Keratinocyte (primary cell): ENCODE results near the gene ARHGAP4. TPM values are rescaled to one million over a fixed set of nuclear protein-coding genes. Genes with fewer than 3 reads are reported as not detected.

Experiments
- DNase-seq: peaks from one replicate; pipeline ENCODE4 v3.0.0-alpha.2; 2011; ENCODE audit warnings: low read depth, missing footprints, low spot score
- FAIRE-seq: peaks from 2 replicates; lab custom pipeline; 2011; peaks lifted over from hg19 to GRCh38; lab: Jason Lieb, UNC
- H2AFZ ChIP-seq: 2 replicates; pipeline ENCODE4 v1.6.0; 2012; ENCODE audit warnings: low read length, control low read depth, inconsistent platforms; ENCODE audit not compliant: control insufficient read depth
- H3K27ac ChIP-seq: 2 replicates; pipeline ENCODE4 v1.5.1; 2011; ENCODE audit warnings: low read length; ENCODE audit not compliant: control insufficient read depth, insufficient read depth
- H3K27me3 ChIP-seq: 3 replicates; pipeline ENCODE4 v1.6.0; 2011; ENCODE audit warnings: low read length; ENCODE audit not compliant: control insufficient read depth, insufficient read depth; ENCODE audit errors: extremely low read depth
- H3K36me3 ChIP-seq, 2 experiments: 2 replicates in 1 of 2; 3 replicates in 1 of 2; pipeline ENCODE4 v1.5.1; 2011; ENCODE audit warnings: low read length in 2 of 2, mild to moderate bottlenecking in 1 of 2; ENCODE audit not compliant: control insufficient read depth in 2 of 2, insufficient read depth in 2 of 2; ENCODE audit errors: extremely low read depth in 1 of 2
- H3K4me1 ChIP-seq: 3 replicates; pipeline ENCODE4 v1.5.1; 2011; ENCODE audit warnings: low read length; ENCODE audit not compliant: control insufficient read depth, insufficient read depth; ENCODE audit errors: extremely low read depth
- H3K4me2 ChIP-seq: 3 replicates; pipeline ENCODE4 v1.6.0; 2011; ENCODE audit warnings: low read depth, low read length; ENCODE audit not compliant: control insufficient read depth, insufficient read depth; ENCODE audit errors: extremely low read depth
- H3K4me3 ChIP-seq, 3 experiments: fragments of 200-600 bp in 1 of 3; sonication (generic) in 1 of 3; 2 replicates in 2 of 3; 3 replicates in 1 of 3; pipeline ENCODE4 v1.5.1; 2011 to 2016; ENCODE audit warnings: low read length in 3 of 3, mild to moderate bottlenecking in 3 of 3, control low read depth in 2 of 3, inconsistent platforms in 1 of 3, low read depth in 1 of 3, mixed read lengths in 1 of 3, mixed run types in 1 of 3, moderate library complexity in 1 of 3; ENCODE audit not compliant: control insufficient read depth in 2 of 3, insufficient read depth in 2 of 3; ENCODE audit errors: extremely low read depth in 1 of 3
- H3K79me2 ChIP-seq: 2 replicates; pipeline ENCODE4 v1.6.0; 2012; ENCODE audit warnings: low read length; ENCODE audit not compliant: control insufficient read depth, insufficient read depth
- H3K9ac ChIP-seq: 3 replicates; pipeline ENCODE4 v1.6.0; 2011; ENCODE audit warnings: low read length; ENCODE audit not compliant: control insufficient read depth, insufficient read depth; ENCODE audit errors: extremely low read depth
- H3K9me1 ChIP-seq: 3 replicates; pipeline ENCODE4 v1.6.0; 2011; ENCODE audit warnings: low read length; ENCODE audit not compliant: control insufficient read depth, insufficient read depth; ENCODE audit errors: extremely low read depth
- H3K9me3 ChIP-seq: 2 replicates; pipeline ENCODE4 v1.5.1; 2012; ENCODE audit warnings: low read depth, low read length; ENCODE audit not compliant: control insufficient read depth
- H4K20me1 ChIP-seq: 3 replicates; pipeline ENCODE4 v1.6.0; 2011; ENCODE audit warnings: low read length; ENCODE audit not compliant: control insufficient read depth, insufficient read depth; ENCODE audit errors: extremely low read depth
- EZH2 ChIP-seq: IDR thresholded peaks from one replicate; pipeline ENCODE4 v1.6.1; 2012; ENCODE audit warnings: inconsistent platforms, mild to moderate bottlenecking, low read length, moderate library complexity
- dilution Hi-C: fragments of 300-500 bp; cut with MboI; formaldehyde crosslinking; loops from one replicate; pipeline ENCODE4 v1.7.0; 2020; ENCODE audit warnings: low sequenced_read_pairs; ENCODE audit not compliant: extremely low pct_ligation_motif_present
- polyA plus RNA-seq, 5 experiments: library from polyadenylated mRNA; depleted of rRNA in 3 of 5; stranded (reverse) in 3 of 5; stranded (forward) in 1 of 5; unstranded in 1 of 5; fragments of >200 nt; gene quantifications; 1 replicate in 1 of 5; 2 replicates in 3 of 5; 3 replicates in 1 of 5; pipeline versions ENCODE4 v1.2.1 to v1.2.3, GENCODE V29; 2011 to 2012; ENCODE audit warnings: missing spikeins in 2 of 5, low read depth in 1 of 5, low replicate concordance in 1 of 5
- TF ChIP-seq, protein P1 (sequence below), 3 experiments: IDR thresholded peaks in 1 of 3; conservative IDR thresholded peaks in 1 of 3; optimal IDR thresholded peaks in 1 of 3; 2 replicates in 2 of 3; 3 replicates in 1 of 3; pipeline versions ENCODE3 to v1.5.1; 2011; ENCODE audit warnings: low read length in 3 of 3, mild to moderate bottlenecking in 3 of 3, moderate library complexity in 2 of 3, control low read depth in 1 of 3, inconsistent platforms in 1 of 3; ENCODE audit not compliant: insufficient read depth in 2 of 3; ENCODE audit errors: extremely low read depth in 1 of 3

The ARHGAP4 gene
- polyA plus RNA-seq, 1 donor (not counting 4 experiments of a cell fraction or from before 2014, with no cell fraction given): 0.35 TPM

- Histone ChIP-seq H3K4me3 (peak overlapping the region; percentile 70 to 86 (median 84)), H3K4me1 (peaks cover 20% of the 10 kb centered on the region), H3K36me3 (peaks cover 0 to 12% of the 10 kb centered on the region in 2 experiments), H3K9me3 (no peaks in the 10 kb centered on the region), H3K9ac (peak overlapping the region; percentile 99), H3K27me3 (no peaks in the 10 kb centered on the region), H3K27ac (no peak overlapping the region), H4K20me1 (peaks cover 20% of the 10 kb centered on the region), H3K79me2 (peaks cover 70% of the 10 kb centered on the region), H3K4me2 (peak overlapping the region; percentile 83), H2AFZ (no peak overlapping the region), H3K9me1 (no peaks in the 10 kb centered on the region)
- DNase-seq: no peak
- TF ChIP-seq, protein P1, sequence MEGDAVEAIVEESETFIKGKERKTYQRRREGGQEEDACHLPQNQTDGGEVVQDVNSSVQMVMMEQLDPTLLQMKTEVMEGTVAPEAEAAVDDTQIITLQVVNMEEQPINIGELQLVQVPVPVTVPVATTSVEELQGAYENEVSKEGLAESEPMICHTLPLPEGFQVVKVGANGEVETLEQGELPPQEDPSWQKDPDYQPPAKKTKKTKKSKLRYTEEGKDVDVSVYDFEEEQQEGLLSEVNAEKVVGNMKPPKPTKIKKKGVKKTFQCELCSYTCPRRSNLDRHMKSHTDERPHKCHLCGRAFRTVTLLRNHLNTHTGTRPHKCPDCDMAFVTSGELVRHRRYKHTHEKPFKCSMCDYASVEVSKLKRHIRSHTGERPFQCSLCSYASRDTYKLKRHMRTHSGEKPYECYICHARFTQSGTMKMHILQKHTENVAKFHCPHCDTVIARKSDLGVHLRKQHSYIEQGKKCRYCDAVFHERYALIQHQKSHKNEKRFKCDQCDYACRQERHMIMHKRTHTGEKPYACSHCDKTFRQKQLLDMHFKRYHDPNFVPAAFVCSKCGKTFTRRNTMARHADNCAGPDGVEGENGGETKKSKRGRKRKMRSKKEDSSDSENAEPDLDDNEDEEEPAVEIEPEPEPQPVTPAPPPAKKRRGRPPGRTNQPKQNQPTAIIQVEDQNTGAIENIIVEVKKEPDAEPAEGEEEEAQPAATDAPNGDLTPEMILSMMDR (optimal IDR thresholded peaks at IDR 0.05 in 1 of 3, IDR thresholded peaks at IDR 0.05 in 1 of 3, conservative IDR thresholded peaks at IDR 0.05 in 1 of 3; ENCODE audit: extremely low read depth in 1 of 3, insufficient read depth in 2 of 3, low read length in 3 of 3): no peak
- TF ChIP-seq EZH2: no peak
- dilution Hi-C loops: no loop called here
- no peak for FAIRE-seq
Measured at GRCh38 chrX:153969904-153970356, 43.9 kb upstream of the ARHGAP4 start.

GRCh38 chrX:153969125-153969903, 43.2 kb upstream of the ARHGAP4 start:
- dilution Hi-C loops: no loop called here
- Histone ChIP-seq H3K27ac (no peak overlapping the region), H3K9me1 (no peaks in the 10 kb centered on the region), H3K4me1 (peaks cover 20% of the 10 kb centered on the region), H4K20me1 (peaks cover 20% of the 10 kb centered on the region), H3K4me2 (peak overlapping the region; percentile 83), H3K9me3 (no peaks in the 10 kb centered on the region), H3K36me3 (peaks cover 0 to 12% of the 10 kb centered on the region in 2 experiments), H3K4me3 (peak overlapping the region; percentile 70 to 86 (median 84)), H2AFZ (no peak overlapping the region), H3K27me3 (no peaks in the 10 kb centered on the region), H3K9ac (peak overlapping the region; percentile 99), H3K79me2 (peaks cover 73% of the 10 kb centered on the region)
- TF ChIP-seq, protein P1 (optimal IDR thresholded peaks at IDR 0.05 in 1 of 3, IDR thresholded peaks at IDR 0.05 in 1 of 3, conservative IDR thresholded peaks at IDR 0.05 in 1 of 3; ENCODE audit: extremely low read depth in 1 of 3, insufficient read depth in 2 of 3, low read length in 3 of 3): no peak
- no peak for TF ChIP-seq EZH2
- no peak for FAIRE-seq
- no peak for DNase-seq
